Spleen (tissue), 11 donors: ENCODE measurements around the gene COL4A3. TPM values are rescaled to one million over a fixed set of nuclear protein-coding genes. Genes with fewer than 3 reads are reported as not detected.

ENCODE experiments used
- DNase-seq: peaks from one replicate; pipeline ENCODE4 v3.0.0-alpha.2; 2020
- H3K27ac ChIP-seq, 8 donors: fragments of 200-600 bp; sonication (generic) in 7 of 8; 1 replicate in 4 of 8; 2 replicates in 4 of 8; pipeline versions ENCODE4 v1.5.0 to v1.8.0; 2016 to 2021; ENCODE audit warnings: inconsistent platforms in 4 of 8, mild to moderate bottlenecking in 4 of 8, moderate library complexity in 1 of 8
- H3K27me3 ChIP-seq, 7 donors: fragments of 200-600 bp; sonication (generic) in 6 of 7; replicated peaks in 1 of 7; 1 replicate in 4 of 7; 2 replicates in 3 of 7; pipeline versions ENCODE4 v1.5.0 to v1.8.0; 2016 to 2021; ENCODE audit warnings: inconsistent platforms in 3 of 7, mild to moderate bottlenecking in 1 of 7
- H3K36me3 ChIP-seq, 6 donors: fragments of 200-600 bp; sonication (generic) in 5 of 6; 1 replicate in 4 of 6; 2 replicates in 2 of 6; pipeline versions ENCODE4 v1.5.0 to v1.8.0; 2016 to 2021; ENCODE audit warnings: inconsistent platforms in 2 of 6
- H3K4me1 ChIP-seq, 6 donors: fragments of 200-600 bp; sonication (generic) in 5 of 6; 1 replicate in 3 of 6; 2 replicates in 3 of 6; pipeline versions ENCODE4 v1.5.0 to v1.8.0; 2016 to 2021; ENCODE audit warnings: inconsistent platforms in 3 of 6
- H3K4me3 ChIP-seq, 8 donors: fragments of 200-600 bp; sonication (generic) in 7 of 8; 1 replicate in 4 of 8; 2 replicates in 4 of 8; pipeline versions ENCODE4 v1.5.0 to v1.8.0; 2016 to 2021; ENCODE audit warnings: inconsistent platforms in 4 of 8, mild to moderate bottlenecking in 4 of 8, moderate library complexity in 2 of 8
- H3K9me3 ChIP-seq, 8 donors: fragments of 200-600 bp; sonication (generic) in 7 of 8; 1 replicate in 4 of 8; 2 replicates in 4 of 8; pipeline versions ENCODE4 v1.5.0 to v1.8.0; 2016 to 2021; ENCODE audit warnings: inconsistent platforms in 4 of 8
- POLR2A ChIP-seq, 3 donors: fragments of 450-650 bp; IDR thresholded peaks; one replicate each; pipeline ENCODE4 v1.5.1; 2017; ENCODE audit warnings: antibody characterized with exemption in 3 of 3, mild to moderate bottlenecking in 1 of 3
- POLR2AphosphoS5 ChIP-seq, 3 donors: sonication (generic); formaldehyde crosslinking; IDR thresholded peaks; one replicate each; pipeline ENCODE4 v1.5.1; 2017; ENCODE audit warnings: antibody characterized with exemption in 3 of 3
- WGBS, 5 donors: extraction: QIAGEN DNeasy Blood & Tissue Kit in 3 of 5; methylation state at CpG; one replicate each; pipeline versions ENCODE4 v1.1.5 to v1.1.7; 2013 to 2018; 5-methylcytosine and 5-hydroxymethylcytosine counted together
- intact Hi-C: fragments of 100-400 bp; cut with DNase I; formaldehyde crosslinking; loops from one replicate; pipeline ENCODE4 v1.15.0; 2023; ENCODE audit warnings: low total_unique reads
- polyA plus RNA-seq, 3 donors: library from polyadenylated mRNA; stranded (reverse); fragments of 200-250 nt; gene quantifications; one replicate each; pipeline ENCODE4 v1.2.1, GENCODE V29; 2013
- total RNA-seq, 7 donors: library from RNA; depleted of rRNA in 3 of 7; stranded (reverse); fragments of >200 nt in 3 of 7; fragmentation: NEBNext Ultra II Directional in 4 of 7; extraction: Animal tissue kit (Norgen Biotek cat#: 25700) in 4 of 7; gene quantifications; one replicate each; pipeline versions ENCODE4 v1.1.0 to v1.2.1, GENCODE V29; 2016 to 2021
- TF ChIP-seq, protein P1 (sequence below), 11 experiments: fragments of 200-600 bp in 7 of 11; fragments of 450-650 bp in 4 of 11; sonication (generic) in 4 of 11; IDR thresholded peaks in 8 of 11; conservative IDR thresholded peaks in 3 of 11; 1 replicate in 7 of 11; 2 replicates in 4 of 11; pipeline versions ENCODE4 v1.4.0 to v1.8.0; 2016 to 2021; ENCODE audit warnings: antibody characterized with exemption in 11 of 11, inconsistent platforms in 4 of 11, mild to moderate bottlenecking in 1 of 11
- donor health status: healthy with polysubstance abuse.
- donor health status: DM: no; HTN: no; CAD: no; lungs with moderate emphysema.
- donor health status: DM: no; HTN: no; CAD: no.
- donor health status: Bipolar disorder and iron deficiency.
- donor health status: healthy.
- donor health status: DM: no; HTN: no; CAD: no.
- donor health status: DM: yes; HTN: yes; CAD: no.

COL4A3 gene
- total and polyA plus RNA-seq, 10 donors: 6.1 to 38.5 (median 23.2) TPM

DNA sequence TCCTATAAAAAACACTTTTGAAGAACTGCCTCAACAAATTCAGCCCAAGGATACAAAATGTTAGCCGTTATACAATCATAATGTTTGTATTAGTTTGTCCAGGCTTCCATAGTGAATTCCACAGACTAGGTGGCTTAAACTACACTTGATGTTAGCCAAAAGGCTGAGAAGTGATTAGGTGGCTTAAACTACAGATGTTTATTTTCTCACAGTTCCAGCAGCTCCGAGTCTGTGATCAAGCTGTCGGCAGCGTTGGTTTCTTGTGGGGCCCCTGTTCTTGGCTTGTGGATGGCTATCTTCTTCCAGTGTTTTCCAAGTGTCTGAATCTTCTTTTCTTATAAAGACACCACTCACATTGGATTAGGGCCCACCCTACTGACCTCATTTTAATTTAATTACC is 129.1 kb downstream of the COL4A3 start:
- Histone ChIP-seq H3K36me3 (peaks cover 0 to 13% (median 0%) of the 10 kb centered on the region in 6 donors), H3K4me3 (no peak overlapping the region), H3K27me3 (no peaks in the 10 kb centered on the region), H3K9me3 (no peaks in the 10 kb centered on the region), H3K27ac (no peak overlapping the region), H3K4me1 (no peaks in the 10 kb centered on the region)
- DNase-seq: no peak
- intact Hi-C loops: no loop called here
- no peak for TF ChIP-seq POLR2AphosphoS5 (IDR thresholded peaks at IDR 0.05)
- 75 to 91% (median 89%) methylated on average over 4 of the region's 4 CpGs for WGBS, 5 donors

DNA sequence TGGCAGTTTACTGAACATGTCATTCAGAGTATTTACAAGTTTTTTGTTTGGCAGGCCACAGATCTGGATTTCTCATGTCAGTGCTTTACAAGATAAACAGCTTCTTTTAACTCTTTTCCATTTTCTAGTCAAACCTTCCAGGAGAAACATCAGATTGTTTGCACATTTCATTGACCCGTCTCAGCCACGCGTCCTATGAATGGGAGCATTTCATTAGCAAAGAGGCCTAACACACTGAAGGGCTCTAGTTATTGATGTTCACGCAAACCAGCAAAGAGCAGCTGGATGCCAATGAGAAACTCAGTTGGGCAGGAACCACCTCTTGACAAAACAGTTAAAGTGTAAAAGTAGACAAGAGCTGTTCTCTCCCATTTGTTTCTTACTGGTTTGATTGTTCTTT is 131.4 kb downstream of the COL4A3 start:
- no peak for DNase-seq
- Histone ChIP-seq H3K9me3 (no peaks in the 10 kb centered on the region), H3K4me1 (no peaks in the 10 kb centered on the region), H3K36me3 (peaks cover 0 to 16% (median 0%) of the 10 kb centered on the region in 6 donors), H3K27ac (no peak overlapping the region), H3K4me3 (no peak overlapping the region), H3K27me3 (no peaks in the 10 kb centered on the region)
- 93 to 99% (median 95%) methylated on average over 4 of the region's 4 CpGs for WGBS, 5 donors
- intact Hi-C loops: no loop called here
- TF ChIP-seq POLR2AphosphoS5 (IDR thresholded peaks at IDR 0.05) (no peak), POLR2A (IDR thresholded peaks at IDR 0.05) (no peak)
- TF ChIP-seq, protein P1, sequence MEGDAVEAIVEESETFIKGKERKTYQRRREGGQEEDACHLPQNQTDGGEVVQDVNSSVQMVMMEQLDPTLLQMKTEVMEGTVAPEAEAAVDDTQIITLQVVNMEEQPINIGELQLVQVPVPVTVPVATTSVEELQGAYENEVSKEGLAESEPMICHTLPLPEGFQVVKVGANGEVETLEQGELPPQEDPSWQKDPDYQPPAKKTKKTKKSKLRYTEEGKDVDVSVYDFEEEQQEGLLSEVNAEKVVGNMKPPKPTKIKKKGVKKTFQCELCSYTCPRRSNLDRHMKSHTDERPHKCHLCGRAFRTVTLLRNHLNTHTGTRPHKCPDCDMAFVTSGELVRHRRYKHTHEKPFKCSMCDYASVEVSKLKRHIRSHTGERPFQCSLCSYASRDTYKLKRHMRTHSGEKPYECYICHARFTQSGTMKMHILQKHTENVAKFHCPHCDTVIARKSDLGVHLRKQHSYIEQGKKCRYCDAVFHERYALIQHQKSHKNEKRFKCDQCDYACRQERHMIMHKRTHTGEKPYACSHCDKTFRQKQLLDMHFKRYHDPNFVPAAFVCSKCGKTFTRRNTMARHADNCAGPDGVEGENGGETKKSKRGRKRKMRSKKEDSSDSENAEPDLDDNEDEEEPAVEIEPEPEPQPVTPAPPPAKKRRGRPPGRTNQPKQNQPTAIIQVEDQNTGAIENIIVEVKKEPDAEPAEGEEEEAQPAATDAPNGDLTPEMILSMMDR (IDR thresholded peaks at IDR 0.05 in 8 of 11, conservative IDR thresholded peaks at IDR 0.05 in 3 of 11): no peak

GRCh38 chr2:227296671-227297405 is 132.4 kb downstream of the COL4A3 start:
- intact Hi-C loops: no loop called here

GRCh38 chr2:227301523-227301922 is 137.1 kb downstream of the COL4A3 start:
- Histone ChIP-seq H3K4me3 (no peak overlapping the region), H3K9me3 (no peaks in the 10 kb centered on the region), H3K27me3 (no peaks in the 10 kb centered on the region), H3K36me3 (peaks cover 0 to 30% (median 0%) of the 10 kb centered on the region in 6 donors), H3K4me1 (no peaks in the 10 kb centered on the region), H3K27ac (no peak overlapping the region)
- DNase-seq: no peak
- intact Hi-C loops: no loop called here
- 52 to 88% (median 75%) methylated on average over 1 of the region's 1 CpG for WGBS, 5 donors
- TF ChIP-seq POLR2AphosphoS5 (IDR thresholded peaks at IDR 0.05): no peak
- no peak for TF ChIP-seq POLR2A (IDR thresholded peaks at IDR 0.05)
- TF ChIP-seq, protein P1 (IDR thresholded peaks at IDR 0.05 in 8 of 11, conservative IDR thresholded peaks at IDR 0.05 in 3 of 11): no peak

More at GRCh38 chr2:227296671-227297405, 132.4 kb downstream of the COL4A3 start:
- no peaks in the 10 kb centered on the region for H3K9me3 ChIP-seq
- no peaks in the 10 kb centered on the region for H3K27me3 ChIP-seq
- TF ChIP-seq POLR2A (IDR thresholded peaks at IDR 0.05) (no peak), POLR2AphosphoS5 (IDR thresholded peaks at IDR 0.05) (no peak)
- TF ChIP-seq, protein P1 (IDR thresholded peaks at IDR 0.05 in 8 of 11, conservative IDR thresholded peaks at IDR 0.05 in 3 of 11): no peak
- no peak overlapping the region for H3K4me3 ChIP-seq
- H3K36me3 ChIP-seq: peaks cover 0 to 16% (median 0%) of the 10 kb centered on the region in 6 donors
- no peak overlapping the region for H3K27ac ChIP-seq
- WGBS, 5 donors: 85 to 93% (median 87%) methylated on average over 3 of the region's 3 CpGs
- H3K4me1 ChIP-seq: no peaks in the 10 kb centered on the region
- DNase-seq: no peak
